Measurements from ENCODE around the gene CHRNA4. TPM values are rescaled to one million over a fixed set of nuclear protein-coding genes. Genes with fewer than 3 reads are reported as not detected.

Gene CHRNA4
- total and polyA plus RNA-seq, 9 donors, result 0.44 to 2.3 (median 0.76) TPM

DNA sequence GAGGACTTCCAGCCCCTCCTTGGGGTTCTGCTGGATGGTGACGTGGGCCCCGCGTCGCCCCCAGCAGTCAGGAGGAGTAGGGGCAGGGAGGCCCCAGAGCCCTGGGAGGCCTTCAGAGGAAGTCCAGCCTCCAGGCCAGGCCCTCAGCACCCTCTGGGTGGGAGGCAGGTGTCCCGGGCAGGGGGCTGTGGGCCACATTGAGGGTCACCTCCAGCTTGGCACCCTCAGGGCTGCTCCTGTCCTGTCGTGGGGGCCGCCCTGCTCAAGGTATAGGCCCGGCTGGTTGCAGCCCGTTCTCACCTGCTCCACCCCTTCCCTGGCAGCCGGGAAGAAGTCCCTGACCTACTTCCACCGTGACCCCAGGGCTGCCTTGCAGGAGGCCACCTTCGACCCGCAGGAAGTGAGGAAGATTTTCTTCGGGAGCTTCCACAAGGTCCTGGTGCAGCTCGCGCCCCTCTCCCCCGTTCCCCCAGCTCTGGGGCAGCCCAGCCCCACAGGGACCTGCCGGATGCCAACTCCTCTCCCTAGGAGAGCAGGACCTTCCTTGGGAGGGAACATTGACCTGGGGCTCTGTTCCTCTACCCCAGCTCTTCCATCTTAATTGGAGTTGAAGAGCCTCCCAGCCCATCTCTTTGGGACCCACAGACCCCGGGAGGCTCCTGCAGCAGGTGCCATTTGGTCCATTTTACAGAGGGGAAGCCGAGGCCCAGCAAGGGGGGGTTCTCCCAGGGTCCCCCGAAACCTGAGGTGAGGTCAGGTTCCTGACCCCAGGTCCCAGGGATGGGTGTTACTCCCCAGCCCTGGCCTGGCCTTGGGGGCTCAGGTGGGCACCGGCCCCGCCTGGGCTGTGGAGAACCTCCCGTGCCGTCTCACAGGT lies 41.7 kb downstream of the CHRNA4 start:
- DNase-seq, result no peak
- Histone ChIP-seq H3K27me3 (ENCODE audit: control insufficient read depth, insufficient read depth, low read length) (no peaks in the 10 kb centered on the region), H3K36me3 (ENCODE audit: control insufficient read depth, insufficient read depth, low read length) (no peaks in the 10 kb centered on the region), H3K4me1 (ENCODE audit: control insufficient read depth, insufficient read depth, low read length) (peaks cover 31% of the 10 kb centered on the region), H3K4me3 (ENCODE audit: low read length) (no peak overlapping the region), H3K9me3 (replicated peaks; ENCODE audit: control insufficient read depth, low read depth, low read length) (no peaks in the 10 kb centered on the region), H3K27ac (ENCODE audit: low read length) (no peak overlapping the region)
- WGBS (ENCODE audit: insufficient coverage), result 80% methylated on average over 16 of the region's 25 CpGs

DNA sequence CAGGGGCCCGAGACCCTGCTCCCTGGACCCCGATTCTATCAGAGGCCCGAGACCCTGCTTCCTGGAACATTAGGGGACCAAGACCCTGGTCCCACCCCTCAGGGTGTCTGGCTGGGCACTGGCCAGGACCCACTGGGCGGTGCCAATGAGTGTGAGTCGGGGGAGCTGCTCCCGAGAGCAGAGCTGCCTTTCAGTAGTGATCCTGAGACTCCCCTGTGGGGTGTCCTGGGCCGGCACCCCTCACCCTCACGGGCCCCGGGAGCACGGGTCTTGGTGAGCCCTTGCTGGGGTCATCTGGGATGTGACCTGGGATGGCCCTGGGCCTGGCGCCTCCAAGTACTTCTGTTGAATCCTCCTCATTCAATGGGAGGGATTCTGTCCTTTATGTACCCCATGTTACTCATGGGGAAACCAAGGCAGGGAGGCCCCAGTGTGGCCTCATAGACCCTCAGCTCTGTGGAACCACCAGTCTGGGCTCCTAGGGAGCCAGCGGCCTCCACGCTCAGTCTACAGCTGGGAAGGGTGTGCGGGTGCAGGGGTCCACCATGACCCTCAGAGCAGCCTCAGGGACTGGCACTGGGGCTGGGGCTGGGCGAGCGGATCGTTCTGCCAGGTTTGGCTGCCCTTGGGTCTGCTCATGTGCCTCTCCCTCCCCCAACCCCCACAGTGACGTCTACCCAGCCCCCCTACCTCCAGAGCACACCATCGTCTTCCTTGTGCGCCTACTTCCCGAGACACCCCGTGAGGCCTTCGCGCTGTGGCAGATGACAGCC lies 42.6 kb downstream of the CHRNA4 start:
- Histone ChIP-seq H3K9me3 (replicated peaks; ENCODE audit: control insufficient read depth, low read depth, low read length) (no peaks in the 10 kb centered on the region), H3K4me1 (ENCODE audit: control insufficient read depth, insufficient read depth, low read length) (peaks cover 33% of the 10 kb centered on the region), H3K27me3 (ENCODE audit: control insufficient read depth, insufficient read depth, low read length) (no peaks in the 10 kb centered on the region), H3K27ac (ENCODE audit: low read length) (no peak overlapping the region), H3K4me3 (ENCODE audit: low read length) (no peak overlapping the region), H3K36me3 (ENCODE audit: control insufficient read depth, insufficient read depth, low read length) (no peaks in the 10 kb centered on the region)
- WGBS (ENCODE audit: insufficient coverage), result 90% methylated on average over 17 of the region's 24 CpGs
- no peak for DNase-seq

DNA sequence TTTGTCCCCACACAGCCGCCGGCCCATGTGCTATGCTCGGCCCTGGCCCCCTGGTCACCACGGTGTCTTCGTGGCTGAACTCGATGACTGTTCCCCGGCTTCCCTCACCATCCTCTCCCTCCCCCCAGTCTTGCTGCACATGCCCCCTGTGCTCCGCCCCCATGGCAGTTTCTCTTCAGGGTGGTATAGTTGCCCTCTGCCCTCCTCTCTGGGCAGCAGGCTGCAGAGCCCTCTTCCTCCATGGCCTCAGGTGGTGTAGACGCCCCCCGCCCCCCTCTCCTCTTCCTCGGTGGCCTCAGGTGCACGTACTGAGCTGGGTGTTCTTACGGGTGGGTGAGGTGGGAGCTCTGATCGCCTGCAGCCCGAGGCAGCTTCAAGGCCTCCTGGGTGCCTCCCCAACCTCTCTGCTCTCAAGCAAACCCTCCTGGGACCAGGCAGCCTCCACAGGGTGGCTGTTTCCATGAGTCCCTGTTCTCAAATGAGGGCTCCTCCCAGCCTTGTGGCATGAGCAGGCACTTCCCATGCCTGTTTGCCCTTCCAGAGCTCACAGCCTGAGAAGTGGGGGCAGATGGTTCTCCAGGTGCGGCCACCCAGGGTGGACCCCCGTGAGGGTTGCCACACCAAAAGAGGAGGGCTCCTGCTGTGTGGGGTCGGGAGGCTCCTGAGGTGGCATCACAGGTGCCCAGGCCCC lies 43.4 kb downstream of the CHRNA4 start:
- H3K27ac ChIP-seq (ENCODE audit: low read length), result no peak overlapping the region
- H3K27me3 ChIP-seq (ENCODE audit: control insufficient read depth, insufficient read depth, low read length), result no peaks in the 10 kb centered on the region
- no peak overlapping the region for H3K4me3 ChIP-seq (ENCODE audit: low read length)
- WGBS (ENCODE audit: insufficient coverage), result 75% methylated on average over 11 of the region's 18 CpGs
- H3K9me3 ChIP-seq (replicated peaks; ENCODE audit: control insufficient read depth, low read depth, low read length), result no peaks in the 10 kb centered on the region
- no peaks in the 10 kb centered on the region for H3K36me3 ChIP-seq (ENCODE audit: control insufficient read depth, insufficient read depth, low read length)
- peaks cover 39% of the 10 kb centered on the region for H3K4me1 ChIP-seq (ENCODE audit: control insufficient read depth, insufficient read depth, low read length)
- DNase-seq, result no peak

DNA sequence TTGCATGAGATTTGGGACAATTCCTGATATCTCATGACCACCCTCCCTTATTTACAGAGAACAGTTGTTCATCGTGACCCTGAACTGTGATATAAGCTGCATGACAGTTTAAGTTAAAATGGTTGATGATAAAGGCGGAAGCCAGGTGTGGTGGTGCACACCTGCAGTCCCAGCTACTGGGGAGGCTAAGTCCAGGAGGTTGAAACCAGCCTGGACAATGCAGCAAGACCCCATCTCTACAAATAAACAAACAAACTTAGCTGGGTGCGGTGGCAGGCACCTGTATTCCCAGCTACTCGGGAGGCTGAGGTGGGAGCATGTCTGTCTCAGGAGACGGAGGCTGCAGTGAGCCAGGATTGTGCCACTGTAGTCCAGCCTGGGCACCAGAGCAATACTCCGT lies 44.1 kb downstream of the CHRNA4 start:
- Histone ChIP-seq H3K36me3 (ENCODE audit: control insufficient read depth, insufficient read depth, low read length) (no peaks in the 10 kb centered on the region), H3K4me3 (ENCODE audit: low read length) (no peak overlapping the region), H3K27me3 (ENCODE audit: control insufficient read depth, insufficient read depth, low read length) (no peaks in the 10 kb centered on the region), H3K27ac (ENCODE audit: low read length) (no peak overlapping the region), H3K9me3 (replicated peaks; ENCODE audit: control insufficient read depth, low read depth, low read length) (no peaks in the 10 kb centered on the region), H3K4me1 (ENCODE audit: control insufficient read depth, insufficient read depth, low read length) (peaks cover 43% of the 10 kb centered on the region)
- WGBS (ENCODE audit: insufficient coverage), result 90% methylated on average over 2 of the region's 6 CpGs
- no peak for DNase-seq

DNA sequence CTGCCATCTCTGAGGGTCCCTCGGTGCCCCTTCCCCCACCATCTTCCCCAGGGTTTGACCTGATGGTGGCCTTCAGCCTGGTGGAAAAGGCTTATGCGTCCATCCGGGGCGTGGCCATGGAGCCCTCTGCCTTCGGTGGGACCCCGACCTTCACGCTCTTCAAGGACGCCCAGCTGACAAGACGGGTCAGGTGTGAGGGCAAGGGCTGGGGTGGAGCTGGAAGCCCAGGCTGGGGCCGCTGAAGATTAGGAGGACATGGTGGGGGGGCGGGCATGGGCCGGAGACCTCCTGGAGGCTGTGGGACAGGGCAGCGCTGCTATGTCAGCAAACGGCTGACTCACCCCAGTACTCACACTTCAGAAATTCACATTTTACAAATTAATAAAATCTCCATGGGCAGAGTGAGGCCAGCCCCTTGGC lies 44.6 kb downstream of the CHRNA4 start:
- 82% methylated on average over 8 of the region's 14 CpGs for WGBS (ENCODE audit: insufficient coverage)
- Histone ChIP-seq H3K9me3 (replicated peaks; ENCODE audit: control insufficient read depth, low read depth, low read length) (no peaks in the 10 kb centered on the region), H3K27me3 (ENCODE audit: control insufficient read depth, insufficient read depth, low read length) (no peaks in the 10 kb centered on the region), H3K36me3 (ENCODE audit: control insufficient read depth, insufficient read depth, low read length) (no peaks in the 10 kb centered on the region), H3K27ac (ENCODE audit: low read length) (no peak overlapping the region), H3K4me3 (ENCODE audit: low read length) (no peak overlapping the region), H3K4me1 (ENCODE audit: control insufficient read depth, insufficient read depth, low read length) (peaks cover 46% of the 10 kb centered on the region)
- no peak for DNase-seq

DNA sequence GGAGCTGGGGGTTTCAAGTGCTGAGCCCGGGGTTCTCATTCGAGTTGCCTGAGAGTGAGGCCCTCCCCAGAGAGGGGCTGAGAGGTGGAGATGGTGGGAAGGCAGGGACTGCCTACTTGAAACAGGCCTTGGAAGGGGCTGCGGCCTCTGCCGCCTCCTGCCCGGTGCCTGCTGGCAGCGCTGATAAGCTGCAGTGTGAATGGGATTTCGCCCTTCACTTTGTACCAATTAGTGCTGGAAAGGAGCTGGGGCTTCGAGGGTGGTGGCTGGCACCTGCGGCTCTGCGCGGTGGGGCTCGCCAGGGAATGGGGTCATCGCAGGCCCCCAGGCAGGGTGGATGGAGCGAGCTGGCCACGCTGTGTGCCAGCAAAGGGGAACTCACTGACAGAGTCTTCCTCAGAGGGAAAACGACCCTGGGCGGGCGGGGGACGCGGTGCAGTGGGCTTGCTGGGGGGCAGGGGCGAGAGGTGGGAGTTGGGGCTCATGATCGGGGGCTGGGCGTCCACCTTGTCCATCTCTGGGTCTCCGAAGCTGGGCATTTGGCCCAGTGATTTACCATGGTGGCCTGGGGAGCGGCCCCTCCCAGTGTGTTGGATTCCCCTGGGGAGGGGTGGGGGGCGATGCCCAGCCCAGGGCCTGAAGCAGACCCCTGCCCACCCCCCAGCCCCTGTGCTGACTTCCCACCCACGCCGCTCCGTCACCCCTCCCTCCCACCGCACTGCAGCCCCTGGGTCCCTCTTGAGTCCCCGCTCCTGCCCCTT lies 45.2 kb downstream of the CHRNA4 start:
- Histone ChIP-seq H3K4me1 (ENCODE audit: control insufficient read depth, insufficient read depth, low read length) (peaks cover 40% of the 10 kb centered on the region), H3K27ac (ENCODE audit: low read length) (no peak overlapping the region), H3K9me3 (replicated peaks; ENCODE audit: control insufficient read depth, low read depth, low read length) (no peaks in the 10 kb centered on the region), H3K36me3 (ENCODE audit: control insufficient read depth, insufficient read depth, low read length) (no peaks in the 10 kb centered on the region), H3K27me3 (ENCODE audit: control insufficient read depth, insufficient read depth, low read length) (no peaks in the 10 kb centered on the region), H3K4me3 (ENCODE audit: low read length) (no peak overlapping the region)
- 78% methylated on average over 21 of the region's 31 CpGs for WGBS (ENCODE audit: insufficient coverage)
- no peak for DNase-seq

DNA sequence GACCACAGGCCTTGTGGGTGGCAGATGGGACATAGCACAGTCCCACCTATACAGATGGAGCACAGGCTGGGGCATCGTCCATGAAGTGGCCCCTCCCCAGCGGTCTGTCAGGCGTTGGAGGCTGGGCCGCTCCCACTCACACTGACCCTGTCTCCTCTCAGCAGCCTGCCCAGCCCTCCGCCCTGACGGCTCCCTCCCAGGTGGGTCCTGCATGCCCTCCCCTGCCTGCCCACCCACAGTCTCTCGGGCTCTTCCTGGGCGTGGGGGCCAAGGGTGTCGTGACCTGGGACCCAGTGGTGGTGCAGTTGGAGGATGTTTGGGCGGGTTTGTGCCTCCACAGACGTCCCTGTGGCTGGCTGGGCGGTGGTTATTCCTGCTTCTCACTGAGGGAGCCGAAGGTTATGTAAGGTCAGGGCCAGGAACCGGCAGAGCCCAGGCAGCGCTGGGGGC lies 45.9 kb downstream of the CHRNA4 start:
- Histone ChIP-seq H3K27ac (ENCODE audit: low read length) (no peak overlapping the region), H3K9me3 (replicated peaks; ENCODE audit: control insufficient read depth, low read depth, low read length) (no peaks in the 10 kb centered on the region), H3K4me3 (ENCODE audit: low read length) (no peak overlapping the region), H3K27me3 (ENCODE audit: control insufficient read depth, insufficient read depth, low read length) (no peaks in the 10 kb centered on the region), H3K4me1 (ENCODE audit: control insufficient read depth, insufficient read depth, low read length) (peaks cover 34% of the 10 kb centered on the region), H3K36me3 (ENCODE audit: control insufficient read depth, insufficient read depth, low read length) (no peaks in the 10 kb centered on the region)
- no peak for DNase-seq
- 53% methylated on average over 8 of the region's 15 CpGs for WGBS (ENCODE audit: insufficient coverage)

DNA sequence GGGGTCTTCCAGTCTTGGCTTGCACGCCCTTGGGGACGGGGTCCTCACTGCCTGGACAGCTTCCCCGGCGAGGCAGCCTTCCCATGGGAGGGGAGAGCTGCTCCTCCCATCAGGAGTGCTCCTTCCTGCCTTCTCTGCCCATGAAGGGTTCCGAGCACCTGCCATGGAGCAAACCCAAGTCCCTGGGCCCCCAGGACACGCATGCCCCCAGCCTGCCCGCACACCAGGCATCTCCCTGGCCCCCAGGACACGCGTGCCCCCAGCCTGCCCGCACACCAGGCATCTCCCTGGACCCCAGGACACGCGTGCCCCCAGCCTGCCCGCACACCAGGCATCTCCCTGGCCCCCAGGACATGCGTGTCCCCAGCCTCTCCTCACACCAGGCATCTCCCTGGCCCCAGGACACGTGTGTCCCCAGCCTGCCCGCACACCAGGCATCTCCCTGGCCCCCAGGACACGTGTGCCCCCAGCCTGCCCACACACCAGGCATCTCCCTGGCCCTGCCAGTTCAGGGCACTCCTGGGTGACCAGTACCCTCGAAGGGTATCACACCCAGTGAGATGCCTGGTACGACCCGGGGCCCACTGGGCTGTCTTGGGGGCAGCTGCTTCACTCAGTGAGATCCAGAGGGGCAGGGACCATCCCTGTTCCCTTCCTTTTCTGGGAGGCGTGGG lies 46.4 kb downstream of the CHRNA4 start:
- no peaks in the 10 kb centered on the region for H3K9me3 ChIP-seq (replicated peaks; ENCODE audit: control insufficient read depth, low read depth, low read length)
- no peak overlapping the region for H3K4me3 ChIP-seq (ENCODE audit: low read length)
- WGBS (ENCODE audit: insufficient coverage), result 78% methylated on average over 14 of the region's 21 CpGs
- no peaks in the 10 kb centered on the region for H3K36me3 ChIP-seq (ENCODE audit: control insufficient read depth, insufficient read depth, low read length)
- DNase-seq, result no peak
- H3K4me1 ChIP-seq (ENCODE audit: control insufficient read depth, insufficient read depth, low read length), result peaks cover 33% of the 10 kb centered on the region
- H3K27me3 ChIP-seq (ENCODE audit: control insufficient read depth, insufficient read depth, low read length), result no peaks in the 10 kb centered on the region
- no peak overlapping the region for H3K27ac ChIP-seq (ENCODE audit: low read length)

DNA sequence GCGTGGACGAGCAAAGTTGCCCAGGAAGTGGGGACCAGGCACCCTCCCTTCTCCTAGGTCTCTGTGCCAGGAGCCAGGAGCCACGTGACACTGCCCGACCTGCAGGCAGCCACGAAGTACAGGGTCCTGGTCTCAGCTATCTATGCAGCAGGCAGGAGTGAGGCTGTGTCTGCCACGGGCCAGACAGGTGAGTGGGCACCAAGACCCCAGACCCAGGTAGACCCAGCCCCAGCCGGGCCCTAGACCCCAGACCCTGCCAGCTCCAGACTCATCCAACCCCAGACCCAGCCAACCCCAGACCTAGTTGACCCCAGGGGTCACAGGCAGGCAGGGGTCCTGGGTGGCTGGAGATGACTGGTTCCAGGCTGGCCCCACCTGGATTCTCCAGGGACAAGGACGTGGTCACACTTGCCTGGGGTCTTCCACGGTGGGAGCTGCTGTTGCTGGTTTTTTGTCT lies 47.1 kb downstream of the CHRNA4 start:
- H3K27me3 ChIP-seq (ENCODE audit: control insufficient read depth, insufficient read depth, low read length), result peaks cover 2% of the 10 kb centered on the region
- H3K27ac ChIP-seq (ENCODE audit: low read length), result no peak overlapping the region
- DNase-seq, result no peak
- 76% methylated on average over 5 of the region's 9 CpGs for WGBS (ENCODE audit: insufficient coverage)
- no peak overlapping the region for H3K4me3 ChIP-seq (ENCODE audit: low read length)
- H3K36me3 ChIP-seq (ENCODE audit: control insufficient read depth, insufficient read depth, low read length), result no peaks in the 10 kb centered on the region
- H3K4me1 ChIP-seq (ENCODE audit: control insufficient read depth, insufficient read depth, low read length), result peaks cover 38% of the 10 kb centered on the region
- no peaks in the 10 kb centered on the region for H3K9me3 ChIP-seq (replicated peaks; ENCODE audit: control insufficient read depth, low read depth, low read length)

Measured in muscle of leg (tissue), 11 donors.